SJSA1 (cell line): ENCODE measurements around the gene PDCD4. TPM values are rescaled to one million over a fixed set of nuclear protein-coding genes. Genes with fewer than 3 reads are reported as not detected.

Experiments
- DNase-seq, 2 experiments: peaks; one replicate each; pipeline ENCODE4 v3.0.0-alpha.2; 2015 to 2020; ENCODE audit warnings: low spot score in 2 of 2, low read depth in 1 of 2
- H3K27ac ChIP-seq: fragments of 250-450 bp; sonication (Bioruptor Pico); 2 replicates; pipeline ENCODE4 v1.5.1; 2020; ENCODE audit warnings: mild to moderate bottlenecking, moderate library complexity
- H3K27me3 ChIP-seq: fragments of 250-450 bp; sonication (Bioruptor Pico); replicated peaks from 2 replicates; pipeline ENCODE4 v1.5.1; 2020; ENCODE audit warnings: mild to moderate bottlenecking, moderate library complexity
- H3K36me3 ChIP-seq: fragments of 250-450 bp; sonication (Bioruptor Pico); 2 replicates; pipeline ENCODE4 v1.5.1; 2020; ENCODE audit warnings: mild to moderate bottlenecking
- H3K4me1 ChIP-seq: fragments of 250-450 bp; sonication (Bioruptor Pico); replicated peaks from 2 replicates; pipeline ENCODE4 v1.6.1; 2021; ENCODE audit warnings: mild to moderate bottlenecking
- H3K4me3 ChIP-seq: fragments of 250-450 bp; sonication (Bioruptor Pico); 2 replicates; pipeline ENCODE4 v1.5.1; 2020; ENCODE audit warnings: mild to moderate bottlenecking
- H3K9me3 ChIP-seq: fragments of 250-450 bp; sonication (Bioruptor Pico); replicated peaks from 2 replicates; pipeline ENCODE4 v1.5.1; 2020; ENCODE audit warnings: mild to moderate bottlenecking
- total RNA-seq: library from RNA; depleted of rRNA; stranded (reverse); fragments of >200 nt; shearing (Covaris generic); gene quantifications from 2 replicates; pipeline ENCODE4 v1.2.3, GENCODE V29; 2014

The PDCD4 gene
- total RNA-seq, 1 experiment from 2014 or later = 21.0 TPM

DNA sequence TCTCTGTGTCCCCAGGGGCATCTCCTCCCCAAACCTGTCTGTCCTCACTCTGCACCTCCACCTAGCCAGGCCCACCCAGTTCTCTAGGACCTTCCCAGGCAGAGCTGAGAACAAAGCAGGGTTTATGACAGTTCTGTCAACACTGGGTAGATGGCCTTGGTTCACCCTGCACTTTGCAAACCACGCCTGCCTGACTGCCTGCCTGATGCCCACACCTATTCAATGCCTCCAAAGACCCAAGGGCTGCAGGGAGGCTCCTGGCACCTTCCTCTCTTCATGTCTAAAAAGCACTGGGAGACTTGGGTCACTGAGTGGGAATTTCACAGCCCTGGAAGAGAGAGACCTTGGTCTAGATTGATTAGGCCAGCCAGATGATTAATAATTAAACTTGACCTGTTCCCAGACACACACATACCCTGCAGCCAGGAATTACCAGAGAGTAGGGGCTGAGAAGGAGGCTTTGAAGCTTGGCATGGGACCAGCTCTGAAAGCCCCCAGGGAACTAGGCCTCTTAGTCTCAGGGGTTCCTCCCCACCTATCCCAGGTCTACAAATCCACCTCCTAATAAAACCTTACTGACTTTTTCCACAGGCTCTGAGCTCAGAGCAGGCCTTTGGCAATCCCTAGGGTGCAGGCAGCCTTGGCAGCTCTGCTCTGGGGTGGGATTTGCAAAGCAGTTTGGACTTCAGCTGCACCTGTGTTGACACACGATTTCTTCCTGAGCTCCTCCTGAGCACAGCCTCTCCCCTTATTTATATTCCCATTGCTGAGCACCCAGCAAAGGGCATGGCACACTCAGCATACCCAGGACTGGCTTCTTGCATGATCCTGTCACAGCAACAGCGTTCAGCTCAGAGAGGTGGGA lies 25.7 kb upstream of the PDCD4 start:
- DNase-seq = no peak
- H3K4me3 ChIP-seq = no peak overlapping the region
- no peaks in the 10 kb centered on the region for H3K27me3 ChIP-seq
- no peaks in the 10 kb centered on the region for H3K9me3 ChIP-seq
- peaks cover 10% of the 10 kb centered on the region for H3K4me1 ChIP-seq
- H3K27ac ChIP-seq = no peak overlapping the region
- no peaks in the 10 kb centered on the region for H3K36me3 ChIP-seq

DNA sequence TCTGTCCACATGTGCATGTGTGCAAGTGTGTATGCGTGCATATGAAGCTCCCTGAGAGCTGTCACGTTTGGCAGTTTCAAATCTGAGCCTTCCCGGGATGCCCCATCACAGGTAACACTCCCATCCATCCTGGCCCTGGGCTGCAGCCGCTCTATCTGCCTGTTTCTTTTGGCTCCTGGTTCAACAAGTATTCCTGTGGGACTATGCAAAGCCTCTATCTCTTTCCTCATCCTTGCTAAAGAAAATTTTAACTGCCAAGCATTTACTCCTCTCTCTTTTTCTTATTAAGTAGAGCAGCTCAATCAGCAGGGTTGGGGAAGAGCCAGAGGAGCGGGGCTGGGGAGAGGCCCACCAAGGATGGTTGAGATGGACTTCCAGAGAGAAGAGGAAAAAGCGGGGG lies 24.4 kb upstream of the PDCD4 start:
- Histone ChIP-seq H3K9me3 (no peaks in the 10 kb centered on the region), H3K4me1 (peaks cover 13% of the 10 kb centered on the region), H3K27ac (no peak overlapping the region), H3K4me3 (no peak overlapping the region), H3K27me3 (no peaks in the 10 kb centered on the region), H3K36me3 (no peaks in the 10 kb centered on the region)
- DNase-seq = no peak

DNA sequence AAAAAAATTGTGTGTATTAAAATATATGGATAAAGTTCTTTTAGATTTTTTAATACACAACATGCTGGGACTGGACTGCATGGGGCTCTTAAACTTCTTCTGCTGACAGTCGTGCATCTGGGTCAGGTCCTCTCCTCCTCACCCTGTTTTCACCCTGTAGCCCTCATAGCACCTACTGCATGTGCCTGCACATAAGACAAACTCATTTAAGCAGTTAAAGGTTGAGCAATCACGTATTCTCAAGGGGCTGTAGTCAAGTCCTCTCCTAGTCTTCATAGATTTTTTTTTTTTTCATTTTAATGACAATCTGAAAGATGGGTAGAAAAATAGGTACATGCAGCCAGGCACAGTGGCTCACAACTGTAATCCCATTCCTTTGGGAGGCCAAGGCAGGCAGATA lies 23.6 kb upstream of the PDCD4 start:
- Histone ChIP-seq H3K36me3 (no peaks in the 10 kb centered on the region), H3K4me3 (no peak overlapping the region), H3K27me3 (no peaks in the 10 kb centered on the region), H3K27ac (no peak overlapping the region), H3K4me1 (peaks cover 13% of the 10 kb centered on the region), H3K9me3 (no peaks in the 10 kb centered on the region)
- no peak for DNase-seq

DNA sequence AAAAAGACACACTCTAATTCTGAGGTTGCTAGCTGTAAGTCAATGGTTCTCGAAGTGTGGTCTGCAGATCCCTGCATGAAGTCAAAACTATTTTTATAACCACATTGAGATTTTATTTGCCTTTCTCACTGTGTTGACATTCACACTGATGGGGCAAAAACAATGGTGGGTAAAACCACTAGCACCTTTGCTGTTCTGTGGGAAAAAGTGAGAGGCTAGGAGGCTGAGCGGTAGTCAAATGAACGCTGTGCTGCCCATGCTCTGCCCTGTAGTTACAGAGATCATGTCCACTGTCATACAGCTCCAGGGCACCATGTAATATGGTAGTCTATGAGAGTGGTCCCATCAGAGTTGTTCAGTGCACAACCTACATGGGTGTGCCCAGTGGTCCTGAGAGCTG lies 21.6 kb upstream of the PDCD4 start:
- DNase-seq = peak in 1 of 2 experiments; percentile 27
- H3K36me3 ChIP-seq = no peaks in the 10 kb centered on the region
- peaks cover 13% of the 10 kb centered on the region for H3K4me1 ChIP-seq
- H3K27me3 ChIP-seq = no peaks in the 10 kb centered on the region
- H3K4me3 ChIP-seq = no peak overlapping the region
- H3K9me3 ChIP-seq = no peaks in the 10 kb centered on the region
- H3K27ac ChIP-seq = no peak overlapping the region

DNA sequence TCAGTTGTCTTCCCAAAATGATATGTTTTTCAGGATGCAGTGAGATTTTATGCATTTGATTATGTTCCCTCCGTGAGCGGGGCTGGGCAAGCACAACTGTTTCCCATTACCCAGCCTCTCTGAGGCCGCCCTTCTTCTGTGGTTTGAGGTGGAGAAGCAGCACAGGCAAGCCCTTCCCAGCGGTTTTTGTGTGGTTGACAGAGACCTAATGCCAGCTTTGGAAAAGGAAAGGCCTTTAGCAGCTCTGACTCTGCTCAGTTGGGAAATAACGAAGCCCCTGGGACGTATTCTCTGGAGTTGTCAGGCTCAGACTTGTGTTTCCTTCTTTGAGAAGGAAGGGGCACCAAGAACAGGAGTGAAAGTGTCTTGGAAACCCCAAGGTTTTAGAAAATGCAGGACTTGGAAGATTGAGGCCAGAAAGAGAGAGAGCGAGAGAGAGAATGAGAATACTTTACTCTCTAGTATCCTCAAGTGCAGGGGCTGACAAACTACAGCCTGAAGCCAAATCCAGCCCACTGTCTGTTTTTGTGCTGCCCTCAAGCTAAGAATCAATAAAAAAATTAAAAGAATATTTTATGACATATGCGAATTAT lies 20.6 kb upstream of the PDCD4 start:
- Histone ChIP-seq H3K4me3 (no peak overlapping the region), H3K27me3 (no peaks in the 10 kb centered on the region), H3K4me1 (peaks cover 13% of the 10 kb centered on the region), H3K27ac (0 out of 2 replicates have a peak overlapping the region, but pooled peaks have one; percentile 4), H3K36me3 (no peaks in the 10 kb centered on the region), H3K9me3 (no peaks in the 10 kb centered on the region)
- peak in 1 of 2 experiments; percentile 29 for DNase-seq

DNA sequence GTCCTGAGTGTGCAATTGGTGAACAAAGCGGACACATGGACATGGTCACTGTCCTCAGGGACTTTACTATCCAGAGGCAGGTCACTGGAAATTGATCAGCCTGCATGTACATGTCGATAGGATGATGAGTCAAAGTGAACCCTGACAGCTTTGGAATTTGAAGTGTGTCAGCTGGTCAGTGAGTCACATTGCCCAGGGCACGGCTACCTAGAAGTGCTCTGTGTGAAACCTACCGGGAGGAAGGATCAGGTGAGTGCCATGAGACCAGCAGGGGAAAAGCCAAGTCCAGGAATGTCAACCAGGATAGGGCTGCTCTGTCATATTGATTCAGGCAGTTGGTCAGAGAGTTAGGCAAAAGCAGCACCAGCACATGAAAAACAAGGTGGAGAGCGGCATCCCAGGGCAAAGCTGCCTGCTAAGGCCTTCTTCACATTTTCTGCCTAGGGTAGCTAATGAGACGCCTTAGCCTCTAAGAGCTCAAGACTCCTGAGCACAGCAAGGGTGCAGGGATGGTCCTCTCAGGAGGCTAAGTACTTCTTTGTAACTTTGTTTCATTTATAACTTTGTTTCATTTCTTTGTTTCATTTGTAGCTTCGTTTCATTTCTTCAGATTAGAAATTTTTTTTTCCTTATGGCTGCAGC lies 19.4 kb upstream of the PDCD4 start:
- Histone ChIP-seq H3K4me1 (peaks cover 13% of the 10 kb centered on the region), H3K36me3 (no peaks in the 10 kb centered on the region), H3K4me3 (no peak overlapping the region), H3K9me3 (no peaks in the 10 kb centered on the region), H3K27ac (no peak overlapping the region), H3K27me3 (no peaks in the 10 kb centered on the region)
- no peak for DNase-seq

DNA sequence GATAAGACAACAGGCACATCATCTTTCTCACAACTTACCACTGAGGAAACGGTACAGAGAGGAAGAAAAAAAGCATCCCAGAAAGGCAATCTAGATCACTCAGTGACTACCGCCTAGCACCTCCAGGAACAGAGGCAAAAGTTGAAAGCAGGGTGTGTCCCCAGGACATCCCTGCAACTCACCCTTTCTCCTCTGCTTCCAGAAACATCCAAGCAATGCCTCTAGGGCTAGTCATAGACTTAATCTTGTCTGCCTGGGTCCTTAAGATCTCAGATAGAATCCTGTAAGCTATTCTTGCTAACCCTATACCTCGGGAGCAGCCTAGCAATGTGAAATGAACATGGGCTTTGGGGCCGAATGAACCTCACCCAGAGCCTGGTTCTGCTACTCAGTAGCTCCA lies 18.8 kb upstream of the PDCD4 start:
- DNase-seq = no peak
- no peak overlapping the region for H3K27ac ChIP-seq
- H3K36me3 ChIP-seq = no peaks in the 10 kb centered on the region
- H3K4me1 ChIP-seq = peaks cover 13% of the 10 kb centered on the region
- H3K9me3 ChIP-seq = no peaks in the 10 kb centered on the region
- no peaks in the 10 kb centered on the region for H3K27me3 ChIP-seq
- H3K4me3 ChIP-seq = no peak overlapping the region

DNA sequence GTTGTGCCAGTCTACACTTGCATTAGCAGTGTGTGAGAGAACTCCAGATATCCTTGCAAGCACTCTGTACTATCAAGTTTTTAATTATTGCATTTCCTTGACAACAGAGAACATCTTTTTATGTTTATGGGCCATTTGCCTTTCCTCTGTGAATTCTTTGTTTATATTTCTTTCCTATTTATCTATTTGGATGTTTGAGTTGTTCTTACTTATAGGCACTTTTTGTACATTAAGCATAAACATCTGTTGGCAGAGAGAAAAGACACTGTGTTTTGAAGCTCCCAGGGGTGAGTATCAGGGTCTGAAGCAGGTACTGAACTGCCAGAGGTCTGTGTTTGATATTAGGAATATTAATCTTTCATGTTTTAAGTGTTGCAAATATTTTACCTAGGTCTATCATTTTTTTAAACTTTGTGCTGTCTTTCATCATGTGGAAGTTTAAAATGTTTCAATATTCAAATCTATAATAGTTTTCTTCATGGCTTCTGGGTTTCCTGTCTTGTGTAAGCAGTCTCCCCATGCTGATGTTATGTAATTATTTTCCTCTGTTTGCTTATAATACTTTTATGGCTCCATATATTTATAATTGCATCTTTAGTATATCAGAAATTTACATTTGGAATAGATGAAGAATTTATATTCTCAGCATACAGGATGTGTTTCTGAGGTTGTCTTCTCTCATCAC lies 17.7 kb upstream of the PDCD4 start:
- no peak overlapping the region for H3K27ac ChIP-seq
- H3K36me3 ChIP-seq = no peaks in the 10 kb centered on the region
- no peaks in the 10 kb centered on the region for H3K27me3 ChIP-seq
- H3K9me3 ChIP-seq = no peaks in the 10 kb centered on the region
- H3K4me1 ChIP-seq = peaks cover 13% of the 10 kb centered on the region
- H3K4me3 ChIP-seq = no peak overlapping the region
- no peak for DNase-seq

DNA sequence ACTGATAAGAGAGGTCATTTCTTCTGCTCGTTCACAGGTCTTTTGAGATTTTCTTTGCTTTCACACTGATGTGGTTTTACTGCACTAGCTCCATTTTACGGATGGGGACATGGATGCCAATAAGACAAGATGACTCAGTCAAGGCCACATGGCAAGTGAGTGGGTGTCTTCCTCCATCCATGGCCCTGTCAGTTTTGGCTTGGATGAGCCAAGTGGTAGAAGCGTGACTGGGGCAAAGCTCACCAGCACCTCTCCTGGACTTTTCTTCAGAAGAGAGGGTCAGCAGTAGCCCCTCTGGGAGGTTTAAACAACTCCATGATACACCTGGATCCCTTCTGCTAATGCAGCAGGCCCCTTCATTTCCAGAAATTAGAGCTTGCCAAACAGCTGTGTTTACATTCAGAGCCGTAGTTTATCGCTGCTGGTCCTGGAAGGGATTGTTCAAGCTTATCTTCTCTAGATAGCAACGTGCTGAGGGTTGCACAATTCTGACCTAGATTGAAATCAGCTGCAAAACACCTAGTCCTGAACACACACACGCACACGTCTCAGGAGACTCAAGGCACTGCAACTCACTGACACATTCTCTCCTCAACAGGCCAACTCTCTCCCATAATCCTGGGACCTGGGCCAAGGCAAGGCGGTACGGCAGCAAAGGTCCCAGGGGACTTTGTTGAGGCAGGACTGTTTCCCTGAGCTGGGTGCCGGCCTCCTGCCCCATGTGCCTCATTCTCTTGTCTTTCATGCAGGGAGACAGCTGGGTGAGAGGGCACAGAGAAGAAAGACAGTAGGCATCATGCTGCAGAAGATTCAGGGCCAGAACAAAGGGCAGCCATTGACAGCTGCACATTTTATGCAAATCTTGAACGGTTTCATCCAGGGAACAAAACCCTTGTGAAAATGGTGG lies 14.2 kb upstream of the PDCD4 start:
- no peak overlapping the region for H3K4me3 ChIP-seq
- no peak for DNase-seq
- no peaks in the 10 kb centered on the region for H3K27me3 ChIP-seq
- H3K36me3 ChIP-seq = no peaks in the 10 kb centered on the region
- H3K4me1 ChIP-seq = peaks cover 5% of the 10 kb centered on the region; the same call in 1 of the 2 replicates
- H3K27ac ChIP-seq = no peak overlapping the region
- H3K9me3 ChIP-seq = no peaks in the 10 kb centered on the region

DNA sequence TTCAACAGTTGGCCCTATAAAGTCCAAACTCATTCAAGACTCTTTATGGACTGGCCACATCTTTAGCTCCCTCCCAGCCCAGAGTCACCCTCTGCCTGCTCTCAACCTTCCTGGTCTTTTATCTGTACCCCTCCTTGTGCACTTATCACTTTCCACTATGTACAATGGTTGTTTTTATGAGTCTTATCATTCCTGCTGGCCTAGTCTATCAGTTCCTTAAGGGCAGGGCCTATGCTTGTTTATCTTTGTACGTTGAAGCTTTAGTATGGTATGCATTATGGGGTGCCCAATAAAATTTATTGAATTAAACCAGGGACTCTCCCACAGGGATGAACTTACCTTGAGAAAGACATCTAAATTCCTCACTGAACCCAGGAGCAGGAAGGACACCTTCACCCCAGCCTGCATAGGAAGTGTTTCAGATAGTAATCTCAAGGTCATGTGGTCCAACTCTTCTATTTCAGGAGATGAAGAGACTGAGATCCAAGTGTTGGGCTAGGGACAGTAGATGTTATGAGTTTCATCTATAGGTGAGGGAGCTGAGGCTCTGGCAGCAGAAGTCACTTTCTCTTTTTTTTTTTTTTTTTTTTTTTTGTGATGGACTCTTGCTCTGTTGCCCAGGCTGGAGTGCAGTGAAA lies 13.3 kb upstream of the PDCD4 start:
- H3K36me3 ChIP-seq = no peaks in the 10 kb centered on the region
- no peak overlapping the region for H3K27ac ChIP-seq
- no peaks in the 10 kb centered on the region for H3K27me3 ChIP-seq
- no peak overlapping the region for H3K4me3 ChIP-seq
- no peaks in the 10 kb centered on the region for H3K9me3 ChIP-seq
- peaks cover 5% of the 10 kb centered on the region; the same call in 1 of the 2 replicates for H3K4me1 ChIP-seq
- no peak for DNase-seq

DNA sequence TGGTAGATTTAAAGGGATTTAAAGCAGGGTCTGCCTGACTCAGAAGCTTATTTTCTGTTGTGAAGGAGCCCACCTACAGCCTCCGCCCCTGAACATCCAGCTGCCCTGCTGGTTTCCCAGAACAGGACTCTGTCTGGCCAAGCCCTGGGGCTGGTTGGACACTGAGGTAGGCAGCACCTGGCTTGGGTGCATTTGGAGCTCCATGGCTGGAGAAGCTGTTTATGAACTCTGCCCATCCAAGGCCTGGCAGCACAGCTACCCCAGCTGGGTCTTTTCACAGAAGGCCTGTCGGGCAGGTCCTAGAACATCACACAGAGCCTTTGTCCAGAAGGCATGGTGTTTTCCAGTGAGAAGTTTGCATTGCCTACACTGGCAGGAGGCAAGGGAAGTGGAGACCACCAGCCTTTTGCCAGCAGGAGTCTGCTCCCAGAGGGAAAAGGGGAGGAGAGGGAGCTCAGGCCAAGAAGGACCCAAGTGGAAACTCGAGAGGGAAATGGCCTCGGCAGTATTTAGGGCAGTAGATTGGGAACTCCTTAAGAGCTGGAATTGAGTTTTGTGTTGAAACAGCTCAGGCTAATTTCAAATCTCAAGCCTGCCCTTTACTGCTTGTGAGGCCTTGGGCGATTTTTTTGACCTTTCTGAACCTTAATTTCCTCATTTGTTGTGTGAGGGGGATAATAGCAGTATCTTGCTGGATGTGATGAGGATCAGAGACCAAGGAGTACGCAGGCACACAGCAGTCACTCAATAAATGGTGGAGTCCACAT lies 12.3 kb upstream of the PDCD4 start:
- Histone ChIP-seq H3K4me1 (peaks cover 9% of the 10 kb centered on the region), H3K9me3 (no peaks in the 10 kb centered on the region; the same call in 1 of the 2 replicates), H3K36me3 (no peaks in the 10 kb centered on the region), H3K27ac (no peak overlapping the region), H3K4me3 (no peak overlapping the region), H3K27me3 (no peaks in the 10 kb centered on the region)
- DNase-seq = no peak

DNA sequence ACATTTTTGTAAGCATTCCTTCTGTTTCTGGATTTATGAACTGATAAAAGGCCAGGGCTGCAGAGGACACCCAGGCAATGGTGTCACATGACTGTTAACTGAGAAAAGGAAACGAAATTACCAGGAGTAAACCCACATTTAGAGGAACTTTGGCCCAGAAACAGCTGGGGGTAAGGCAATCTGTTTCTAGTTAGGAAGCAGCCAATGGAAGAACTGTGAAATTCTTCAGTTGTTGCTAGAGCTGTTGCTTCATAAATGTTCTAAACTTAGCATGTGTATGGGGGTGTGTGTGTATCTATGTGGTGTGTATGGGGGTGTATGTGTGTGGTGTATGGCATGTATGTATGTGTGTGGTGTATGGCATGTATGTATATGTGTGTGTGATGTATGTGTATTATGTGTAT lies 11.8 kb upstream of the PDCD4 start:
- peaks cover 14% of the 10 kb centered on the region for H3K4me1 ChIP-seq
- H3K36me3 ChIP-seq = no peaks in the 10 kb centered on the region
- no peaks in the 10 kb centered on the region; the same call in 1 of the 2 replicates for H3K9me3 ChIP-seq
- H3K4me3 ChIP-seq = no peak overlapping the region
- no peak for DNase-seq
- H3K27ac ChIP-seq = no peak overlapping the region
- H3K27me3 ChIP-seq = no peaks in the 10 kb centered on the region
